CD4-positive, CD25-positive, alpha-beta regulatory T cell (primary cell): ENCODE measurements around the gene CD93. TPM values are rescaled to one million over a fixed set of nuclear protein-coding genes. Genes with fewer than 3 reads are reported as not detected.

Experiments
- ATAC-seq, 2 donors: fragments of 150-1000 bp; cut with Tn5 transposase; one replicate each; pipeline ENCODE4 v1.10.0; 2021; ENCODE audit warnings: low read depth in 2 of 2, moderate number of reproducible peaks in 2 of 2, moderate library complexity in 1 of 2
- DNase-seq, 3 donors: peaks; one replicate each; pipeline versions ENCODE4 v3.0.0 to v3.0.0-alpha.2; 2012 to 2022; ENCODE audit warnings: mixed read lengths in 1 of 3
- H3K27ac ChIP-seq: one replicate; pipeline ENCODE4 v1.7.0; 2013; ENCODE audit warnings: mild to moderate bottlenecking, low read length; ENCODE audit not compliant: insufficient read depth, poor library complexity, severe bottlenecking
- H3K27me3 ChIP-seq: one replicate; pipeline ENCODE4 v1.7.0; 2013; ENCODE audit warnings: low read length; ENCODE audit not compliant: control insufficient read depth, insufficient read depth
- H3K36me3 ChIP-seq: one replicate; pipeline ENCODE4 v1.7.0; 2013; ENCODE audit warnings: mild to moderate bottlenecking, low read length, moderate library complexity; ENCODE audit not compliant: control insufficient read depth, insufficient read depth
- H3K4me1 ChIP-seq: 2 replicates; pipeline ENCODE4 v1.7.0; 2013; ENCODE audit warnings: mild to moderate bottlenecking, low read length; ENCODE audit not compliant: insufficient read depth, control insufficient read depth, poor library complexity, severe bottlenecking
- H3K4me3 ChIP-seq: one replicate; pipeline ENCODE4 v1.7.0; 2013; ENCODE audit warnings: low read depth, mild to moderate bottlenecking, low read length, moderate library complexity
- H3K9me3 ChIP-seq, 2 experiments: 1 replicate in 1 of 2; 2 replicates in 1 of 2; pipeline ENCODE4 v1.7.0; 2013; ENCODE audit warnings: low read length in 2 of 2, mild to moderate bottlenecking in 1 of 2, moderate library complexity in 1 of 2; ENCODE audit not compliant: control insufficient read depth in 2 of 2
- H3K27ac Mint-ChIP-seq, 3 donors: one replicate each; pipeline ENCODE4 v1.8.0; 2020 to 2022; ENCODE audit warnings: mild to moderate bottlenecking in 3 of 3, mixed read lengths in 3 of 3, moderate library complexity in 2 of 3
- H3K27me3 Mint-ChIP-seq: one replicate; pipeline ENCODE4 v1.8.0; 2022; ENCODE audit warnings: mild to moderate bottlenecking, mixed read lengths
- H3K36me3 Mint-ChIP-seq: one replicate; pipeline ENCODE4 v1.8.0; 2020; ENCODE audit warnings: mixed read lengths
- H3K4me1 Mint-ChIP-seq, 4 donors: one replicate each; pipeline ENCODE4 v1.8.0; 2020 to 2022; ENCODE audit warnings: mixed read lengths in 4 of 4, mild to moderate bottlenecking in 1 of 4
- H3K4me3 Mint-ChIP-seq, 4 donors: one replicate each; pipeline ENCODE4 v1.8.0; 2020 to 2022; ENCODE audit warnings: mild to moderate bottlenecking in 4 of 4, mixed read lengths in 4 of 4, moderate library complexity in 3 of 4
- H3K9me3 Mint-ChIP-seq, 7 donors: one replicate each; pipeline ENCODE4 v1.8.0; 2020 to 2022; ENCODE audit warnings: mixed read lengths in 7 of 7, mild to moderate bottlenecking in 3 of 7, moderate library complexity in 2 of 7
- polyA plus RNA-seq, 4 donors: library from polyadenylated mRNA; unstranded; fragments of 300-500 nt; fragmentation: Illumina TruSeq; gene quantifications; one replicate each; pipeline ENCODE4 v1.2.3, GENCODE V29; 2021
- total RNA-seq: library from RNA; stranded (reverse); gene quantifications from one replicate; pipeline ENCODE4 v1.2.3, GENCODE V29; 2022

Gene CD93
- total and polyA plus RNA-seq, 5 donors from 2014 or later, result 0.12 to 3.3 (median 0.30) TPM

- H3K9me3 Mint-ChIP-seq, result peaks cover 0 to 2% (median 0%) of the 10 kb centered on the region in 7 donors
- Histone ChIP-seq H3K27me3 (peaks cover 3% of the 10 kb centered on the region), H3K27ac (no peak overlapping the region), H3K4me1 (no peaks in the 10 kb centered on the region), H3K4me3 (no peak overlapping the region), H3K9me3 (no peaks in the 10 kb centered on the region), H3K36me3 (no peaks in the 10 kb centered on the region)
- no peaks in the 10 kb centered on the region for H3K36me3 Mint-ChIP-seq
- peaks cover 9% of the 10 kb centered on the region for H3K27me3 Mint-ChIP-seq
- ATAC-seq, result no peak
- no peaks in the 10 kb centered on the region for H3K4me1 Mint-ChIP-seq
- H3K27ac Mint-ChIP-seq, result no peak overlapping the region
- no peak for DNase-seq
- H3K4me3 Mint-ChIP-seq, result no peak overlapping the region
These were observed 20.6 kb downstream of the CD93 start for GRCh38 chr20:23065266-23066201.

GRCh38 chr20:23063581-23063980 lies 22.5 kb downstream of the CD93 start:
- no peak overlapping the region for H3K27ac Mint-ChIP-seq
- H3K4me1 Mint-ChIP-seq, result no peaks in the 10 kb centered on the region
- peaks cover 0 to 2% (median 0%) of the 10 kb centered on the region in 7 donors for H3K9me3 Mint-ChIP-seq
- DNase-seq, result no peak
- H3K4me1 ChIP-seq, result no peaks in the 10 kb centered on the region
- no peak overlapping the region for H3K4me3 ChIP-seq
- H3K36me3 ChIP-seq, result no peaks in the 10 kb centered on the region
- H3K27me3 Mint-ChIP-seq, result peaks cover 15% of the 10 kb centered on the region
- no peak overlapping the region for H3K27ac ChIP-seq
- H3K36me3 Mint-ChIP-seq, result no peaks in the 10 kb centered on the region
- H3K27me3 ChIP-seq, result no peaks in the 10 kb centered on the region
- no peak overlapping the region for H3K4me3 Mint-ChIP-seq
- no peaks in the 10 kb centered on the region for H3K9me3 ChIP-seq
- ATAC-seq, result no peak

DNA sequence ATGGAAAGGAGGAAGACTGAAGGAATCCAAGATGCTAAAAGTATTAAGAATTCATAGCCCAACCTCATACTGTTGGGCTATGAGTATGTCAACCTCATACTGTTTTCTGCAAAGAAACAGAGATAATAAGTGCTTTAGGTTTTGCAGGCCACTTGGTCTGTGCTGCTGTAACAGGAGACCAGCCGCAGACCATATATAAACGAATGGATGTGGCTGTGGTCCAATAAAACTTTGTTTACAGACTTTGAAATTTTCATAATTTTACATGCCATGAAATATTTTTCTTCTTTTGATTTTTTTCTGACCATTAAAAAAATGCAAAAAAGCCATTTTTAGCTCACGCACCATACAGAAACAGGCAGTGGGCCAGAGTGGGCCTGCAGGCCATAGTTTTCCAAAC lies 23.0 kb downstream of the CD93 start:
- H3K36me3 Mint-ChIP-seq, result no peaks in the 10 kb centered on the region
- H3K27me3 ChIP-seq, result no peaks in the 10 kb centered on the region
- no peaks in the 10 kb centered on the region for H3K4me1 Mint-ChIP-seq
- H3K36me3 ChIP-seq, result no peaks in the 10 kb centered on the region
- H3K4me3 ChIP-seq, result no peak overlapping the region
- H3K27ac ChIP-seq, result no peak overlapping the region
- H3K4me1 ChIP-seq, result no peaks in the 10 kb centered on the region
- no peaks in the 10 kb centered on the region for H3K9me3 ChIP-seq
- ATAC-seq (no peak), DNase-seq (no peak)
- H3K27ac Mint-ChIP-seq, result no peak overlapping the region
- H3K27me3 Mint-ChIP-seq, result peaks cover 14% of the 10 kb centered on the region
- H3K4me3 Mint-ChIP-seq, result no peak overlapping the region
- H3K9me3 Mint-ChIP-seq, result peaks cover 0 to 2% (median 0%) of the 10 kb centered on the region in 7 donors

DNA sequence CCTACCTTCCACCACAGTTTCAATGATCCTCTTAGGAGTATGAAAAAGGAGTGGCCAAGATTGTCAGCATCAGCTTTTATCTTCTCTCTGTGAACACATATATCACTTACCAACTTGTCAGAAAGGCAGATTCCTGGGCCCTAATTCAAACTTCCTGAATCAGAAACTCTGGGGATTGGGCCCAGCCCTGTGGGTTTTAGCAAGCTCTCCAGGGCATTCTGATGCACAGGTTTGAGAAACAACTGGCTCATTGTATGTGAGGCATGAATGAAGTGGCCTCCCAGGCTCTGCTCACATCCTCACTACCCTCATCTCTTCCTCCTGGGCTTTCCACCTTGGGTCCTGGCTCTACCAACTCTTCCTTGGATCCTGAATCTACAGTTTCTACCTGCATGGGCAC lies 23.5 kb downstream of the CD93 start:
- DNase-seq (no peak), ATAC-seq (no peak)
- H3K27me3 ChIP-seq, result no peaks in the 10 kb centered on the region
- H3K27me3 Mint-ChIP-seq, result peaks cover 18% of the 10 kb centered on the region
- no peak overlapping the region for H3K4me3 ChIP-seq
- H3K36me3 ChIP-seq, result no peaks in the 10 kb centered on the region
- peaks cover 0 to 2% (median 0%) of the 10 kb centered on the region in 7 donors for H3K9me3 Mint-ChIP-seq
- no peaks in the 10 kb centered on the region for H3K9me3 ChIP-seq
- no peak overlapping the region for H3K27ac ChIP-seq
- H3K4me1 ChIP-seq, result no peaks in the 10 kb centered on the region
- no peaks in the 10 kb centered on the region for H3K4me1 Mint-ChIP-seq
- no peaks in the 10 kb centered on the region for H3K36me3 Mint-ChIP-seq
- no peak overlapping the region for H3K27ac Mint-ChIP-seq
- H3K4me3 Mint-ChIP-seq, result no peak overlapping the region

DNA sequence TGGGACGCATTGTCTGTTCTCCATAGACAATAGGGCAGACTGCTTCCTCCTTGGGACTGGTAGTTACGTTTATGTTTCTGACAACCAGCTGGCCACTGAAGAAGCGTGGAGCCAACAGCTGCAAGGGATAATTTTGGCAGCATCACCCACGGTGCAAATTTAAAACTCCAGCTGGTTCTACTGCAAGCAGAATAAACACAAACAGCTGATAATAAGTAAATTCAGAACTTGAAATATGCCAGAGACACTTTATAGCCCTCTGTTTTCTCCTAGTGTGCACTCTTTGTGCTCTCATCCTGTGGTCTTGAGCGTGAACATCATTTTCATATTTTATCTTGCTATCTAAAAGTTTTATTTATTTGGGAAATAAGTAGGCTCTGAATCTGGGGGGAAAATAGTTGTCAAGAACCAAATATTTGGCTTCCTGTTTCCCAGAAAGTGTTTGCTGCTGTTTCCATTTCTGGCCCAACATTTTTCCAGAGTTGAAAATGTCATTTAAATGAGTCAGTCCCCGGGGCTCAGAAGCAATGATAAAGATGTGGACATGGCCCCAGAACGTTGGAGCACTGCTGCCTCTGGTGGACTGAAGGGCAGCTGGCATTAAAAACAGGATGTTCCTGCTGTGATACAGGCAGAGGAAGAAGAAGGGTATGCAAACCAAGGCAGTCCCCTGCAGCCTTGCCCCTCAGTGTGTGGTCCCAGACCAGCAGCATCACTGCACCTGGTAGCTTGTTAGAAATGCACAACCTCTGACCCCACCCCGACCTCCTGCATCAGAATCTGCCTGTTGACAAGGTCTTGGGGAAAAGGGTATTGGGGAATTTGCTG lies 24.2 kb downstream of the CD93 start:
- Histone ChIP-seq H3K27ac (no peak overlapping the region), H3K27me3 (no peaks in the 10 kb centered on the region), H3K4me1 (no peaks in the 10 kb centered on the region), H3K36me3 (no peaks in the 10 kb centered on the region), H3K9me3 (no peaks in the 10 kb centered on the region), H3K4me3 (no peak overlapping the region)
- Mint-ChIP-seq H3K27me3 (peaks cover 18% of the 10 kb centered on the region), H3K4me1 (no peaks in the 10 kb centered on the region), H3K4me3 (no peak overlapping the region), H3K27ac (no peak overlapping the region), H3K9me3 (peaks cover 0 to 3% (median 0%) of the 10 kb centered on the region in 7 donors), H3K36me3 (no peaks in the 10 kb centered on the region)
- ATAC-seq, result no peak
- no peak for DNase-seq

DNA sequence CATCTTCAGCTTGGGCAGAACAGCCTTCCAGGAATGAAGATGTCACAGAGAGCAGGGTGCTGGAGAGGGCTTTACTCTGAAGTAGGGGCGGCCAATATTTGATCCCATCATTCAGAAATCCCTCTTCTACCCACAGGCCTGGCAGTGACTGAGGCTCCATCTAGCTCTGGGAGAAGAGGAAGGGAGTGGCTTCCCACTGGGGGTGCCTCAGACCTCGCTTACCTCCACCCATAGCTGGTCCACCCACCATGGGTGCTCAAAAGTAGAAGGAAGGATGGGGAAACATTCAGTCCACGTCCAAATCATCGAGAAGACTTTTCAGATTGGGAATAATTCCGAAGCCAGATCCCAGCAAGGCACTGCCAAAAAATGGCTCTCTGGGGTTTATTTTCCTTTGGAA lies 24.9 kb downstream of the CD93 start:
- Mint-ChIP-seq H3K27me3 (peaks cover 18% of the 10 kb centered on the region), H3K27ac (no peak overlapping the region), H3K4me3 (no peak overlapping the region), H3K36me3 (no peaks in the 10 kb centered on the region), H3K9me3 (peaks cover 0 to 5% (median 0%) of the 10 kb centered on the region in 7 donors), H3K4me1 (no peaks in the 10 kb centered on the region)
- ATAC-seq, result no peak
- H3K36me3 ChIP-seq, result no peaks in the 10 kb centered on the region
- H3K27me3 ChIP-seq, result no peaks in the 10 kb centered on the region
- H3K9me3 ChIP-seq, result no peaks in the 10 kb centered on the region
- no peak overlapping the region for H3K27ac ChIP-seq
- H3K4me1 ChIP-seq, result no peaks in the 10 kb centered on the region
- H3K4me3 ChIP-seq, result no peak overlapping the region
- no peak for DNase-seq

DNA sequence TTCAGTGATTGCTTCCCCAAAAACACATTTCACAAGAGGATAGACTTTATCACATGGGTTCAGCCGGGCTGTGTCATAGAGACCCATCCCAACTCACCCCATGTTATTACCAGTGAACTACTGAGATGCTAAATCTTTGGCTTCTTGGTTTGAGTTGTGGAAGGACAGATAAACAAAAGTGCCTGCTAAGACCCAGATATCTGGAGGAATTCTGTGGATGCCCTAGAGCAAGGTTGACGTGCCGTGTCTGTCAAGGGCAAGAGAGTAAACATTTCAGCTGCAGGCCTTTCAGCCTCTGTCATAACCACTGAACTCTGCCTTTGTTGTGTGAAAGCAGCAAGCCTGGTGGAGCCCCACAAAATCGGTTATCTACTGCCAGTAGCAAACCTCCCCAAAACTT lies 25.5 kb downstream of the CD93 start:
- no peaks in the 10 kb centered on the region for H3K27me3 ChIP-seq
- Mint-ChIP-seq H3K36me3 (no peaks in the 10 kb centered on the region), H3K9me3 (peaks cover 0 to 5% (median 0%) of the 10 kb centered on the region in 7 donors), H3K4me3 (no peak overlapping the region), H3K4me1 (no peaks in the 10 kb centered on the region), H3K27me3 (peaks cover 18% of the 10 kb centered on the region), H3K27ac (no peak overlapping the region)
- DNase-seq (no peak), ATAC-seq (no peak)
- no peak overlapping the region for H3K4me3 ChIP-seq
- H3K27ac ChIP-seq, result no peak overlapping the region
- no peaks in the 10 kb centered on the region for H3K36me3 ChIP-seq
- H3K9me3 ChIP-seq, result no peaks in the 10 kb centered on the region
- no peaks in the 10 kb centered on the region for H3K4me1 ChIP-seq
